ENCODE data around the gene MAN2B2. TPM values are rescaled to one million over a fixed set of nuclear protein-coding genes. Genes with fewer than 3 reads are reported as not detected.

MAN2B2 gene
- total and polyA plus RNA-seq, 9 of the 15 experiments (the other 6 are each of a cell fraction or from before 2014, with no cell fraction given), result 0.21 to 8.8 (median 3.7) TPM

- TF ChIP-seq ZNF609 (CRISPR knock-in tag; IDR thresholded peaks at IDR 0.05; ENCODE audit: borderline replicate concordance) (no peak), FOXM1 (IDR thresholded peaks at IDR 0.05; ENCODE audit: low read depth) (no peak), FOXM1 (CRISPR knock-in tag; IDR thresholded peaks at IDR 0.05; ENCODE audit: low read depth) (no peak), CBFB (CRISPR knock-in tag; IDR thresholded peaks at IDR 0.05) (no peak), EP300 (IDR thresholded peaks at IDR 0.05; ENCODE audit: low read length) (peak; percentile 41; the same call in 1 of the 2 replicates), KAT2B (IDR thresholded peaks at IDR 0.05; ENCODE audit: low read depth, low read length) (no peak), SAP30 (IDR thresholded peaks at IDR 0.05; ENCODE audit: borderline replicate concordance, insufficient read depth, low read depth, low read length, poor library complexity, severe bottlenecking) (no peak), BDP1 (IDR thresholded peaks at IDR 0.05; ENCODE audit: insufficient read depth, insufficient read length) (no peak), ZNF324 (CRISPR knock-in tag; IDR thresholded peaks at IDR 0.05) (no peak), NFIC (IDR thresholded peaks at IDR 0.05) (no peak), PTTG1 (tag; IDR thresholded peaks at IDR 0.05; ENCODE audit: low read depth) (no peak), DMBX1 (CRISPR knock-in tag; IDR thresholded peaks at IDR 0.05; ENCODE audit: borderline replicate concordance) (0 out of 2 replicates have a peak, but pooled peaks have one; percentile 26), ZNF584 (CRISPR knock-in tag; IDR thresholded peaks at IDR 0.05; ENCODE audit: low read depth) (0 out of 2 replicates have a peak, but pooled peaks have one; percentile 35), POLR3A (IDR thresholded peaks at IDR 0.05; ENCODE audit: borderline replicate concordance, extremely low read depth, insufficient read depth, insufficient read length) (no peak), ZNF184 (CRISPR knock-in tag; IDR thresholded peaks at IDR 0.05) (no peak), PCBP1 (IDR thresholded peaks at IDR 0.05; ENCODE audit: low read depth, low read length, poor library complexity, severe bottlenecking) (no peak), NR2C1 (IDR thresholded peaks at IDR 0.05) (no peak), NR2C1 (tag; IDR thresholded peaks at IDR 0.05) (no peak), CBX3 (IDR thresholded peaks at IDR 0.05; ENCODE audit: borderline replicate concordance in 1 of 2, low read length in 2 of 2) (no peak), XRCC3 (IDR thresholded peaks at IDR 0.05) (no peak), ZNF79 (CRISPR knock-in tag; IDR thresholded peaks at IDR 0.05; ENCODE audit: low read depth) (no peak)
- TF ChIP-seq, protein P1, sequence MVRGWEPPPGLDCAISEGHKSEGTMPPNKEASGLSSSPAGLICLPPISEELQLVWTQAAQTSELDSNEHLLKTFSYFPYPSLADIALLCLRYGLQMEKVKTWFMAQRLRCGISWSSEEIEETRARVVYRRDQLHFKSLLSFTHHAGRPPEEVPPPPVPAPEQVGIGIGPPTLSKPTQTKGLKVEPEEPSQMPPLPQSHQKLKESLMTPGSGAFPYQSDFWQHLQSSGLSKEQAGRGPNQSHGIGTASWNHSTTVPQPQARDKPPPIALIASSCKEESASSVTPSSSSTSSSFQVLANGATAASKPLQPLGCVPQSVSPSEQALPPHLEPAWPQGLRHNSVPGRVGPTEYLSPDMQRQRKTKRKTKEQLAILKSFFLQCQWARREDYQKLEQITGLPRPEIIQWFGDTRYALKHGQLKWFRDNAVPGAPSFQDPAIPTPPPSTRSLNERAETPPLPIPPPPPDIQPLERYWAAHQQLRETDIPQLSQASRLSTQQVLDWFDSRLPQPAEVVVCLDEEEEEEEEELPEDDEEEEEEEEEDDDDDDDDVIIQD (CRISPR knock-in tag; IDR thresholded peaks at IDR 0.05), result no peak
Measured at GRCh38 chr4:6633091-6633906, 58.3 kb downstream of the MAN2B2 start (continued).

Measured in K562 (cell line).